Measurements from ENCODE around the gene MAF.
A peak's percentile ranks its signal among the peaks of the same experiment; 100 is the strongest.

Gene MAF

DNA sequence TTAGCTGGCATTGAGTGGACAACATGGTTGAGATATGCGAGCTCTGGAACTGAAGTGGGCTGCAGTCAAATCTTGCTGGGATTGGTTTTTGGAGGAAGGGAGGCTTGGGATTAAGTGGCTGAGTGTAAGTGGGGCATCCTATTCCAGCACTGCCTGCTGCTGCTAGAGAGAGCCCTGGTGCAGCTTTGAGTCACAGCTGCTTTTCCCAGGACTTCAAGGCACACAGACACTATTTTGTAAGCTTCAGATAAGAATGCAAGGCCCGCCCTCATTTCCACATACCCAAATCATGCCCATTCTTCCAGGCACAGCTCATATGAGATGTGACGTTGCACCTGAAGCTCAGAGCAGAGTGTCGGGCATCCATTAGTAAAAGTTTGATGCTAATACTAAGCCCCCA is 10.2 kb upstream of the MAF start:
- no peak for DNase-seq

DNA sequence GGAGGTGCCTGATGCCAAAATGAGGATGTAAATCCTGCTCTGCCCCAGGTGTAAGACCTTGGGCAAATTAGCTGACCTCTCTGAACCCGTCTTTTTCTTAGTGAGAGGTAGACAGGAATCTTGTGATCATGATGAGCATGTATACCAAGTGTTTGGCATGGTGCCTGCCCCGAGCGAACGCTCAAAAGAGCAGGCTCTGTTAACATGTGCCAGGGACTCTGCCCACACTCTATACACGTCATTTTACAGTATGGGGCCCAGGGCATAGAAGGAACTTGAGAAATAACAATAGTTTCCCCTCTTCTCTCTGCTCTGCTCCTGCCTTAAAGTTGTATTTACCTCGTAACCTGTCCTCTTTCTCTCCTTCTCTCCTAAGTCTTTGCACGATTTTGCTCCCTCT is 9.3 kb upstream of the MAF start:
- no peak for DNase-seq

DNA sequence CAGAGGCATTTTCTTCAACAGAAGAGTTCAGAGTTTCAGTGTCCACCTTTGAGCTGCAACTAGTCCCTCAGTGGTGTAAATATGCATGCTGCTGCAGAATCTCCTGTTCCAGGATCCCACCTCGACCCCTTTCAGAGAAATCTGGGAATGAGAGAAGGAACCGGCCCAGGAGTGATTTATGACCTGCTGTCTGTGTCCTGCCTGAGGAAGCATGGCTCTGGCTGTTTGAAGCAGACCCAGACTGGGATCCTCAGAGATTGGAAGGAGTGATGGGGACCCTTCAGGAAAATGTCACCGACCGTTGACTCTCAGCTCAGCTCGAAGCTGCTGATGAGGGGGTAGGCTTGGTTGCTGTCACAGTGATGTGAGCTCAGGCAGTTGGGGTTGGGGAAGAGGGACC is 8.4 kb upstream of the MAF start:
- no peak for DNase-seq

DNA sequence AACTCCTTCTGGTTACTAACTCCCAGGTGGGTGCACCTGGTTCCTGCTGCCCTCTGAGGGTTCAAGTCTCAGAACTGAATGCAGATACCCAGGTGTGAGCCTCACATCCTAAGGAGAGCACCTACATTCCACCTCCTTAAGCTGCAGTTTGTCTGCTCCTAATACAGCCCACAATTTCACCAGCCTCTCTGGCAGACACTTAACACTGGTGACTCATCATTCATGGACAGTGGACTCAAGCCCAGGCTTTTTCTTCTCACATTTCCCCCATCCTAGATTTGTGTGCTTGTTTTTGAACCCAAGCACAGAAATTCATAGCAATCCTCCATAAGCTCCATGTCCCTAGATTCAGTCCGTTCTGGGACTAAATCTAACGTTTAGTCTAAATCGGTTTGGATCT is 7.0 kb upstream of the MAF start:
- DNase-seq: no peak

DNA sequence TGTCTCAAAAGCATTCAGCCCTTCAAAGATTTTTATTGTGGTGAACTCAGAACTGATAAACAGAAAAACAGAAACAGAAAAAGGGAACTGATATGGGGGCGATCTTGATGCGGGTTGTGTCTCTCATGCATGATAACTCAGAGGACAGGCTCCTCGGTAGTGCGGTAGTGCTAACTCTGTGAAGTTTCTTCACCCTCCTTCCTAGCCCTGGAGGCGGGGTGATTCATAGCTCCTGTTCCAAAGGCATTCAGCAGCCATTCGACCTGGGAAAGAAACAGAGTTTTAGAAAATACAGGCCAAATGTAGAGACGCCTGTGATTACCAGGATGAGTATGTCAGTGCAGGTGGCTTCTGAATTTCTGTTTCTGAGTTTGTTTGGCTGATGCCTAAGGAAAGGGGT is 5.5 kb upstream of the MAF start:
- DNase-seq: no peak

DNA sequence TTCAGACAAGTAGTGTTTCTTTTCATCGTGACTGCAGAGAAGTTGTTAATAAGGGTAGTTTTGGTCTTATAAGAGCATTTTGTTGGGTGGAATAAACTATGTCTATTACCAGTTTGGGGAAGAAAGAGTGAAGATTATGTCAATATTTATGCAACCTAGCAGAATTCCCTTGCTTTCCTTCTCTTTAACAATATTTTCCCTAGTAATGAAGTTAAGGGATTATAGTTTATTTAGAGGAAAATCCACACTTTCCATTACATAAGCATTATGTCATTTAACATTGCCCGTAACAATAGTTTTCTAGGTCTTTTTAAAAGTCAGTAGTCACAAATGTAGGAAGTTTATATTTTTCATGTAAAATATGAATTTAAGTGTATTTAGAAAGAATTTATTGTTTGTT is 2.5 kb upstream of the MAF start:
- DNase-seq: no peak

DNA sequence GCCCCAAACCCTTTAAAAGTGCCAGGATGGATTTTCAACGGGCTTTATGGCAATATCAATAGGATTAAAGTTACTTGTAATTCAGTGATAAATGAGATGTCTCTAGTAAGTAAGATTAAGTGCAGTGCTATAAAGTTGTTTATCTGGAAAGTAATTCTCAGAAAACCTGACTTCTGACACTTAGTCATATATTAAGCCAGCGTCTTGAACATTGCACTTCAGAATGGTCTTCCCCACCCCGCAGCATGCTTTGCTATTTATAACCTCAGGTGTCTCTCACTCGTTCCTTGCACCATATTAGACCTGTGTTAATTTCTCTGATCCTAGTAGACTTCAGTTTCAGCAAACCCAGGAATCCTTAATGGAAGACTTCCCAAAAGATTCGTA is 2.1 kb upstream of the MAF start:
- DNase-seq: peak; percentile 24

DNA sequence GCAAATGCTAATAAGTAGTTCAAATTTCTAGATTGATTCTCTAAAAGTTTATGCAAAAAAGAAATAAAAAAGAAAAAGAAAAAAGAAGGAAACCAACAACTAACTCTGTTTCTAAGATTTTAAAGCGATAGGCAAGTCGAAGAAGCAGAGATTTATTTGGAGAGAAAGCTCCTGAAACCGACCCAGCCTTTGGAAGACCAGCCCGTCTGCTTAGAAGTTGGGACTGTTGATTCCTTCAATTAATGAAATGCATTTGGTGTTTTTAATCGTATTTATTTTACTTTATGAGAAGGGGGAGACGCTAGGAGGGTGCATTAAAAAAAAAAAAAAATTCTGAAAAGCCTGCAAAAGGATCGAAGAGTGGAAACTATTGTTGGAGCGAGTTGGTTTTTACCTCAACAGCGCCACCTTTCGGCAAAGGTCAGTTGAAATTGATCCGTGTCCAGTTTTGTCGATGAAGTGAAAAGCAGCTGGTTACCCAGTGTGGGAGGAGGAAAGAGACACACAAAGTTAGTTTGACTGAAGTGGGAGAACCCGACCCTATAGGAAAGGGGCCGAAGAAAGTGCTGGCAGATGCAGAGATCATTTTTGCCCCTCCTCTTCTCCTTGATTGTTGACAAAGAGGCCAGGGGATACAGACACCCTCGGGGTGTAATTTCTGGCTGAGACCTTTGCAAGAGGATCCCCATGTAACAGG is 1.5 kb upstream of the MAF start:
- DNase-seq: peak; percentile 98

DNA sequence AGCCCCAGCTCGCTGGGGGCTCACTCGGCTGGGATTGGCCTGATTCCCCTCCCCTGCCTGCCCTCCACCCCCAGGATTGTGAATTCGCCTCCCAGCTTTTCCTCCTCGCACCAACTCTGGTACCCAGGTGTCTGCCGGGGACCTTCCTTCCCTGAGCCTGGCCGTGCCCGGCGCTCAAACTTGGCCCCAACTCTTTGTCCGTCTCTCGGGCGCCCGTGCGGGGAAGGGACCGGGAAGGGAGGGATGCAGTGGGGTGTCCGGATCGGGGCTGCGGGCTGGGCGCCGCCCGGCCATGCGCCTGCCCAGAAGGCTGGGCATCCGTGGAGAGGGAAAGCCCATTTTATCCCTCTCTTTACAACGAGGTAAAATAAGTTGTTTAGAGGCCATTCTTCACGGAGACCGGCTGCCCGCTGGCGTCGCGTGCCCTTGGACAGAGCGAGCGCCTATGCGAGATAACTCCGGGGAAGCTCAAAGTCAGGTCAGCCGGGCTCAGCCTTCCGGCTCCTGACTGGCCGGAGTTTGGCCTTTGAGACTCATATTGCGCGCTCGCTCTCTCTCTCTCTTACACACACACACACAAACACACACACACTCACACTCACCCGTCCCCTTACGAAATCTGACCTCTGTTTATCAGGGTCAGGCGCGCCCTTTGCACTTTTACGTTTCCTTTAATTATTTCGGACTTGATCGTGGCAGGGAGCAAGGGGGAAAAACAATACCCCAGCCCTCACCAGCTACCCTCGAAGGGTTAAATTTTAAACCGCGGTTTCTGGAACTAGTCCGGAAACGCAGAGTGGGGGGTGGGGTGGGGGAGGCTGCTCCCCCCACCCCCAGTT is 774 bp upstream of the MAF start:
- peak; percentile 79 for DNase-seq

DNA sequence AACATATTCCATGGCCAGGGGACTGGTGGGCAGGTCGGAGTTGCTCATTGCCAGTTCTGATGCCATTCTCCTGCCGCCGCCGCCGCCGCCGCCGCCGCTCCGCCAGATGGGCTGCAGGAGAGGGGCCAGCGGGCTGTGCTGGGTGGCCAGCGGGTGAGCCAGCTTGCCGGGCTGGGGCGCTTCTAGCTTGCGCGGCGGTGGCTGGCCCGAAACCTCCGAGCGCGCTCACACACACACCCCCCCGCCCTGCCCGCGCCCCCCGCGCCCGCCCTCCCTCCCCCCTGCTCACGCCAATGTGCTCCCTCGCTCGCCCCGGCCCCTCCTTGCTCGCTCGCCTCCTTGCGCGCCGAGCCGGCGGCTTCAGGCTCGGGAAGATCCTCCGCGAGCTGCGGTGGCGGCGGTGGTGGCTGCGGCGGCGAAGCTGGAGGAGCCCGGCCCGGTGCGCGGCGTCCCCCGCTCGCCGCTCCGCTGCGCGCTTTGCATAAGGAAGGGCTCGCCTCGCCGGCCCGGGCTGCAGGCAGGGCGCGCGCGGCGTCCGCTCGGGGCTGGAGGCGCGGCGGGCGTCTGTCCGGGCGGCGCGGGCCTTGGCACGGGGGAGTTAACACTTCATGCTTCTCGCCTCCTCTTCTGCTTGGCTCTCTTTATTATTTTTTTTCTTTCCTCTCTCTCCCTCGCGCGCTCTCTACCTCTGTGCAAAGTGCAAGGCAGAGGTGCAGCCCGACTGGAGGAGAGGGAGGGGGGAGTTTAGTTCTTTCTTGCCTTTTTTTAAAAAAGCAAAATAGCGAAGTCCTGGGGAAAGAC is 500 bp downstream of the MAF start:
- DNase-seq: peak; percentile 88

DNA sequence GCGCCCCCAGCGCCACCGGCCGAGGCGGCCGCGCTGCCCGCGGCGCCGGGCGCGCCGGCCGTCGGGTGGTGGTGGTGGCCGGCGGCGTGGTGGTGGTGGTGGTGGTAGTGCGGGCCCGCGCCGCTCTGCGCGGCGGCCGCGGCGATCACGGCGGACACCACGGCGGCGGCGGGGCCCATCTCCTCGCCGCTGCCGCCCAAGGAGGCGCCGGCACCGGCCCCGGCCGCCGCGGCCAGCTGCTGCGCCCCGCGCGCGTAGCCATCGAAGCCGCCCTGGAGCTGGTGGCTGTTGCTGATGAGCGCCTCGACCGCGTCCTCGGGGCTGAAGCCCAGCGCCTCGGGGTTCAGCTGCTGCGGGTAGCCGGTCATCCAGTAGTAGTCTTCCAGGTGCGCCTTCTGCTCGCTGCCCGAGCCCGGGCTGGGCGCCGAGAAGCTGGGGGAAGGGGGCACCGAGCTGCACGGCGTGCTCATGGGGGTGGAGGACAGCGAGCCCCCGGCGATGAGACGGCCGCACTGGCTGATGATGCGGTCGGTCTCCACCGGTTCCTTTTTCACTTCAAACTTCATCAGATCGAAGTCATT is 1.2 kb downstream of the MAF start:
- no peak for DNase-seq

DNA sequence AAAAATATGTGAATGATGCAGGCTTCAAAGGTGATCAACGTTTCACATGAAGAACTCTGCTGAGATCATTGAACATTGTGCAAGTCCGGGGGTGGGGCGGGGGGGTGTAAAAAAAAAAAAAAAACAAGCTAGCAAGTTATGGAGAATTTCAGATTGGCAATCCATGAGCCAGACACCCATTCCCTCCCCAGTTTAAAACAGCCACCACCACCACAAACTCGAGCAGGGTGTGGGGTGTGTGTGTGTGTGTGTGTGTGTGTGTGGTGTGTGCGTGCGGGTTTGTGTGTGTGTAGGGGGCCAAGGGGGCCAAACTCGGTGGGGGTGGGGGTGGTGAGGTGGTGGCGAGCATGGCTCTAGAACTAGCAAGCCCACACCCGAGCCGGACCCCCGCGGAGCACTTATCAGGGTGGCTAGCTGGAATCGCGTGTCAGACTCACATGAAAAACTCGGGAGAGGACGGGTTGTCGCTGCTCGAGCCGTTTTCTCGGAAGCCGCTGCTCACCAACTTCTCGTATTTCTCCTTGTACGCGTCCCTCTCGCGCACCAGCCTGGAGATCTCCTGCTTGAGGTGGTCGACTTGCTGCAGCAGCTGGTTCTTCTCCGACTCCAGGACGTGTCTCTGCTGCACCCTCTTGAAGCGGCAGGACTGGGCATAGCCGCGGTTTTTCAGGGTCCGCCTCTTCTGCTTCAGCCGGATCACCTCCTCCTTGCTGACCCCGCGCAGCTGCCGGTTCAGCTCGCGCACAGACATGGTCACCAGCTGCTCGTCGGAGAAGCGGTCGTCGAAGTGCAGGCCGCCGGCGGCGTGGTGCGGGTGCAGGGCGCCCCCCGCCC is 2.0 kb downstream of the MAF start:
- peak; percentile 90 for DNase-seq

DNA sequence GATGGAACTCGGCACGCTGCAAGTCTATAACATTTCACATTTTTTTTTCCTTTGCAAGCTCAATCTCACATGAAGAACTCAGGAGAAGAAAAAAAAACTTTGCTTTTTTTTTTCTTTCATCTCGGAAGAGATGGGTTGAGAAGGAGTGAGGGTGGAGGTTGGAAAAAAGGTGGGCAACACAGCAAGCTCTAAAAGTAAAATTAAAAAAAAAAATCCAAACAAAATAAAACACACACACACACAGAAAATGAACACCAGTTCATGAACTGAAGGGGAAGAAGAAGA is 2.5 kb downstream of the MAF start:
- peak; percentile 65 for DNase-seq

DNA sequence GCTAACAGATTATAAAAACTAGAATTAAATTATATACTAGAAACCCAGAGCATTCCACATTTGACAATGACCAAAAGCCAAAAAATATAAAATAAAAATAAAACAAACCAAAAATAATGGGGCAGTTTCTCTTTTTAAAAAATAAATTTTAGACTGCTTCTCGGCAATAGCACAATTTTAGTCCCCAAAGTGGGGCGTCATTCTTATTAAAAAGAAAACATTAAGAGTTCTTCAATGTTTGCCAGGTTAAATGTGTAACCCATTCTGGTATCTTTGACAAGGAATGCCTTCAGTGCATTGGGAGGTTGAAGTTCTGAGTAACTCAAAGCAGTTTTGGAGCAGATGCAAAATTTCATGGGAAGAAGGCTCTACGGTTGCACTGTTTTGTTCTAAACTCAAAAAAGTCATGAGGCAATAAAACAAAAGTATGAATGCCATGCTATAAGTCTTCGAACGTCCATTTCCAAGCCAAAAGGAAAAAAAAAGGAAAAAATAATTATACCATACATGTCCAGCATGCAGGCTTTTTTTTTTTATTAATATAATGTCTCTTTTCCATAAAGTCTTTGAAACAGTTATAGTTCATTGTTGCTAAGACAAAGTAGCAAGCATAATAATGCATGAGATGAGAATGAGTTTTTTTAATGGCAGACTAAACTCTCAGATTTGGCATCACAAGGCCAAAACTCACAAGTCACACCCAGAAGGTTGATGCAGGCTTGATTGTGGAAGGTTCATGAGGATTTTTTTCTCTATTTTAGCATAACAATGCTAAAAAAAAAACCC is 3.1 kb downstream of the MAF start:
- DNase-seq: peak; percentile 45

DNA sequence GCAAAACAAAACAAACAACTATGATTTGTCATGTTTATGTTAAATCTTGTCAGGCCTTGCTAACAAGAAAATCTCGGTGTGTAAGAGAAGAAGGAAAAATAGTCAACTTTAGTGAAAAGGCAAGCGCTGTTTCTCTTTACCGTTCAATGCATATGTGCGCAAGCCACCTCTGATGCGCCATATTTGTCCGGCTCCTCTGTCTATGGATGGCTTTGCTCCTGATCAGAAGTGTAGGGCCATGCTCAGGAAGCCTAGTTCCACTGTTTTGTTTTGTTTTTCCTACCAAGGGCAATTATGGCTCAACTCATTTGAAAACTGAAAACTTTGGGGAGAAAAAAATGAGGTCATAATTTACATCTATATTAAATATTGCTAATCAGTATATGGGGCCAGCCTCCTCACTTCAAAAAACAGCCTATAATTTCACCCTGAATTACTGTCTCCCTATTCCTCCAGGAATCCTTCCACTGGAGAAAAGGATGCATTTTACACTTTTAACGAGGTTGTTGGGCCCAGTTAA is 4.5 kb downstream of the MAF start:
- DNase-seq: peak; percentile 21

DNA sequence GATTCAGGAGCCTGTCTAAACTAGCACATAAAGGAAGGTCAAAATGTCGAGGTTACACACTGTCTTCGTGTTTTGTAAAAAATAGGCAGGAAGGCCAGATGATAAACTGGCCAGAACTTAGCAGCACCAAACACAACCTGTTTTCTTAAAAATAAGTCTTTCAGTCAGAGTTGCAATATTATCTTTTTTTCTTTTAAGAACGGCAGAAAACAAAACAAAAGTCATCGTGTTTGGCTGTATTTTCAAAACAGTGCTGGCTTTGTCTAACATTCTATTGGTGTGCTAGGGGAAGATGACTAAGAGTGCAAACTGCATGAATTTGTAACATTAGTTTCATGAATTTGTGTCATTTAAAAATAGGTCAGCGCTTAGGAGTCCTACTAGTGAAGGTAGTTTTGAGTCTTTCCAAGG is 5.3 kb downstream of the MAF start:
- DNase-seq: peak; percentile 29

DNA sequence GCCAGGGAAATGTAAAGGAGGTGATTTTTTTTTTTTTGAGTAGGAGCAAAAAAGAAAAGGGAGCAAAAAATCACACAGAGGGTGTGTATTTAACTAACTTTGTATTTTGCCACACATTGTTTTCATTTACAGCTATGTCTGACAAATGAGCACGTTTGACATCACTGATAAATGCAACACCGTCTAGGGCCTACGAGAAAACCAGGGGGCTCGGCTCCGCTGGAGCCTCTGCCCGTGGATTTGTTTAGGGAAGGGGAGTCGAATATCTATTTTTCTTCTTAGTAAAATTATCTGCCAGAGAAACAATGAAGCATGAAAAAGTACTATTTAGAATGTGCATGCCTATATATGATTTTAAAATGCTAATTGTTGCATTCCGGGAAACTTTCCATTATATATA is 6.8 kb downstream of the MAF start:
- no peak for DNase-seq

DNA sequence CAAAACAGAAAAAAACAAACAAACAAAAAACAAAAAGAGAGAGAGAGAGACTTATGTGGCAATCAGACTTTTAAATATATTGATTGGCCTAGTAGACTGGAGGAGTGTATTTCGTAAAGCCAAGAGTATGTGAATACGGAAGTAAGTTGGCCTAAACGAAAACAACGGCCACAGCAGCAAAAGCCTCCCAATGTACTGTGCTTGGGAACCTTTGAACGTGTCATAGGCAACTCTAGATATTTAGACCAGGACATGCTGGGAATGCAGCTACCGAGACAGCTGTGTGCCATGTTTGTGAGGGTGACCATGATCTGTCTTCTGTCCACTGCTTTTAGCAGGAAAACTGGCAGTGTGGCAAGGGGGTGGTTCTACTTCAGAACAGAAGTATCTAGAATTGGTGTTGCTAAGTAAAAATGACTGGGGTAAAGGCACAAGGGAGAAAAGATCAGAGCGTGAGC is 7.4 kb downstream of the MAF start:
- peak; percentile 20 for DNase-seq

DNA sequence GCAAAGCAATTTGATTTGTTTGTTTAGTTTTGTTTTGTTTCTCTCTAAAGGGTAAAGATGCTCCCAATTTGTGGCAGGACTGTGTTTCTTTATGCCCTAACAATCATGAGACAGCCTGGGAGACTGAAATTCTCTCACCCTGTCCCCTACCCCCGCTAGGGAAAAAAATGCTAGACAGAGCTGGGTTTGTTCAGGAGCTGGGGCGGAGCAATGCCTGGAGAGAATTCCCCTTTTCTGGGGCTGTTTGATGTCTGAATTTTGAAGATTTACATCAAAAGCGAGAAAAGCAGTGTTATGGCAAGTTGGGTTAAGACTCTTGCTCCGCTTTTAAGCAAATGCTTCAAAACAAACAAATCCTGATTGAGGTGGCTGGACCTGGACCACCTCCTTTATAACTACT is 8.4 kb downstream of the MAF start:
- no peak for DNase-seq

DNA sequence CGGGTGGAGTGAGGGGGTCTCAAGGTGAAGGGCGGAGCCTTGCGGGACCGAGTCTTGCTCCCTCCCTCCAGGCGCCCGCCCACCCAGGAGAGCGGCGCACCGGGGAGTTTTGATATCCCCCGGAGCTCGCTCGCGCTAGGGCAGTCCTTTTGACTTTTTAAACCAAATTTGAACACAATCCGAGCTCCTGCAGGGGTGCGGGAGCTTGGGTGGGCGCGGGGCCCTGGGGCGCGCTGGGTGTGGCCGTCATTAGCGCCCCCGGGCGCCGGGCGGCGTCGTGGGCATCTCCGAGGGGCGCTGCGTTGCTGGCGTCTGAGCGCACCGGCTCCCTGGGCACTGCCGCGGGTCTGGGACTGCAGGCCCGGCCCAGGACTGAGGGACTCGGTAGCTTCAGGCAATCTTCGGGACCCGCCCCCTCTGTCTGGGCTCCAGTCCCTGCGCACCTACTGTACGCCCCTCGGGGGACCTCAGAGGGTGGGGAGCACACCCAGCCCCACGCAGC is 10.9 kb downstream of the MAF start:
- peak; percentile 43 for DNase-seq

DNA sequence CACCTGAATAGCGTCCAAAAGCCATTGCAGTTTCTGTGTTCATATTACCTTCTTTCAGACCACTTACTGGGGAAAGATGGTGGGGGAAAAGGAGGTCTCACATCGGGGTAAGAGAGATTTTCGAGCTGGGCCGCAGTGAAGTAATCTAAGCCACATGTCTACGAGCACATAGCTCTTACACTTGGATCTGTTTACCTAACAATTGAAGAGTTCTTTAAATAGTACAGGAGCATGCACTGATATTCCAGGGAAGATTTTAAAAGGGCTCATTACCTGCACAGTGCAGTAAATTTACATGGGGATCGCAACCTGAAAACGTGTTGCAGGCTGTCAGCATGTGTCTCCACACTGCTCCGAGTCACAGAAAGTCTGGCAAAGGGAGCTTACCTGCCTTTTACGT is 12.6 kb downstream of the MAF start:
- DNase-seq: no peak

All from eye (tissue), 1 donor.